Stimulated activated CD4-positive, alpha-beta T cell treated with anti-CD3 and anti-CD28 coated beads, Interleukin-4, amount 100 ng/mL, for 1 hour (primary cell): ENCODE data around the gene ARAP3.

Source experiments
- DNase-seq: peaks from one replicate; pipeline ENCODE4 v3.0.0-alpha.2; 2020

Gene ARAP3

GRCh38 chr5:141639357-141640050, 42.5 kb downstream of the ARAP3 start:
- DNase-seq = no peak

GRCh38 chr5:141638771-141639170, 43.3 kb downstream of the ARAP3 start:
- DNase-seq = no peak

- DNase-seq = peak; percentile 61
These were observed 44.1 kb downstream of the ARAP3 start for GRCh38 chr5:141637767-141638419.

GRCh38 chr5:141637123-141637766, 44.8 kb downstream of the ARAP3 start:
- peak; percentile 66 for DNase-seq

- DNase-seq = peak; percentile 96
These were observed 45.5 kb downstream of the ARAP3 start, which contains the start of the genes HDAC3 and RELL2 for GRCh38 chr5:141636413-141637122. HDAC3 (minus strand) TSS chr5:141636849; CDS start chr5:141636790, 59 bp downstream. RELL2 (plus strand) TSS chr5:141636997; CDS start chr5:141638226, 1,229 bp downstream.

GRCh38 chr5:141636106-141636412, 46.0 kb downstream of the ARAP3 start:
- no peak for DNase-seq

- no peak for DNase-seq
These were observed 46.4 kb downstream of the ARAP3 start for GRCh38 chr5:141635646-141636045.

- no peak for DNase-seq
These were observed 47.3 kb downstream of the ARAP3 start for GRCh38 chr5:141634720-141635119.

- DNase-seq = no peak
These were observed 48.0 kb downstream of the ARAP3 start for GRCh38 chr5:141633871-141634561.

GRCh38 chr5:141632650-141633049, 49.4 kb downstream of the ARAP3 start:
- DNase-seq = no peak

- DNase-seq = no peak
These were observed 51.4 kb downstream of the ARAP3 start for GRCh38 chr5:141630570-141631140.

GRCh38 chr5:141628175-141628788, 53.7 kb downstream of the ARAP3 start:
- no peak for DNase-seq

- DNase-seq = no peak
These were observed 58.4 kb downstream of the ARAP3 start for GRCh38 chr5:141623611-141624010.

GRCh38 chr5:141623186-141623585, 58.8 kb downstream of the ARAP3 start:
- DNase-seq = no peak

- DNase-seq = peak; percentile 100
These were observed 63.1 kb downstream of the ARAP3 start, which contains the start of gene DIAPH1 for GRCh38 chr5:141618804-141619554. DIAPH1 (minus strand) TSS chr5:141619000; CDS start chr5:141618914, 86 bp downstream.

GRCh38 chr5:141618030-141618803, 63.8 kb downstream of the ARAP3 start:
- DNase-seq = peak; percentile 60

GRCh38 chr5:141617682-141618029, 64.4 kb downstream of the ARAP3 start:
- no peak for DNase-seq

GRCh38 chr5:141617128-141617527, 64.9 kb downstream of the ARAP3 start:
- no peak for DNase-seq

GRCh38 chr5:141615991-141616720, 65.9 kb downstream of the ARAP3 start:
- DNase-seq = no peak

GRCh38 chr5:141613344-141613743, 68.7 kb downstream of the ARAP3 start:
- DNase-seq = no peak
